Uterus (tissue), 2 donors: ENCODE data around the gene PACC1.

ENCODE experiments used
- POLR2A ChIP-seq, 2 donors: fragments of 450-650 bp; IDR thresholded peaks; one replicate each; pipeline ENCODE4 v1.6.1; 2016; ENCODE audit warnings: antibody characterized with exemption in 2 of 2, mild to moderate bottlenecking in 1 of 2, moderate library complexity in 1 of 2
- TF ChIP-seq, protein P1 (sequence below), 4 experiments: fragments of 200-600 bp in 2 of 4; fragments of 450-650 bp in 2 of 4; sonication (generic) in 2 of 4; IDR thresholded peaks; one replicate each; pipeline ENCODE4 v1.5.1; 2016 to 2019; ENCODE audit warnings: antibody characterized with exemption in 4 of 4, mild to moderate bottlenecking in 2 of 4, moderate library complexity in 1 of 4

DNA sequence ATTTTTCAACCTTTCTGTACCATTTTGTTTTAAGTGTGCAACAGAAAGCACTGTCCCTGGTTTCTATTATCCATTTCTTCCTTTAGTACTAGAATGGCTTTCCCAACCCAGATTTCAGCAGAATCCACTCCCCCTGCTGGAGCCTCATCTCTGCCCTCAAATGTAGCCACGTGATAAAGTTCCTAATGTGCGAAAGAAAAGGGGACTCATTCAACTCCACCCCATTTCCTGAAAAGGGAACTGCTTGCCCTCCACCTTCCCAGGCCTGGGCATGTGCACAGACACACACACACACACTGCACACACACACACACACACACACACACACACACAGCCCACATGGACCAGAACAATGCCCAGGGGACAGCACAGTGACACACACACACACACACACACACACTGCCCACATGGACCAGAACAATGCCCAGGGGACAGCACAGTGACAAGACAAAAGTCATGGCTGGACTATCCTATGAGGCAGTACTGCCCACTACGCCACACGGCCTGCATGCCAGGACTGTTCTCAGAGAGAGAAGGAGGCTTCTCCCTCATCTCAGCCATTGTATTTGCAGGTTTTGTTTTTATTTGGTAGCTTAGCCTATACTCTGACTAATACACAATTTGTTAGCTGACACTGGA lies 33.2 kb downstream of the PACC1 start:
- TF ChIP-seq, protein P1, sequence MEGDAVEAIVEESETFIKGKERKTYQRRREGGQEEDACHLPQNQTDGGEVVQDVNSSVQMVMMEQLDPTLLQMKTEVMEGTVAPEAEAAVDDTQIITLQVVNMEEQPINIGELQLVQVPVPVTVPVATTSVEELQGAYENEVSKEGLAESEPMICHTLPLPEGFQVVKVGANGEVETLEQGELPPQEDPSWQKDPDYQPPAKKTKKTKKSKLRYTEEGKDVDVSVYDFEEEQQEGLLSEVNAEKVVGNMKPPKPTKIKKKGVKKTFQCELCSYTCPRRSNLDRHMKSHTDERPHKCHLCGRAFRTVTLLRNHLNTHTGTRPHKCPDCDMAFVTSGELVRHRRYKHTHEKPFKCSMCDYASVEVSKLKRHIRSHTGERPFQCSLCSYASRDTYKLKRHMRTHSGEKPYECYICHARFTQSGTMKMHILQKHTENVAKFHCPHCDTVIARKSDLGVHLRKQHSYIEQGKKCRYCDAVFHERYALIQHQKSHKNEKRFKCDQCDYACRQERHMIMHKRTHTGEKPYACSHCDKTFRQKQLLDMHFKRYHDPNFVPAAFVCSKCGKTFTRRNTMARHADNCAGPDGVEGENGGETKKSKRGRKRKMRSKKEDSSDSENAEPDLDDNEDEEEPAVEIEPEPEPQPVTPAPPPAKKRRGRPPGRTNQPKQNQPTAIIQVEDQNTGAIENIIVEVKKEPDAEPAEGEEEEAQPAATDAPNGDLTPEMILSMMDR (IDR thresholded peaks at IDR 0.05), result no peak
- no peak for TF ChIP-seq POLR2A (IDR thresholded peaks at IDR 0.05)
